Activated CD4-positive, alpha-beta T cell treated with anti-CD3 and anti-CD28 coated beads, Interleukin-2, amount 50 U/mL, for 48 hours (primary cell): Measurements from ENCODE around the gene GNAI3.
A peak's percentile ranks its signal among the peaks of the same experiment; 100 is the strongest.
"Not testable (repeated sequence)": the region's sequence is repeated elsewhere in the genome, so short reads cannot be mapped to it uniquely, and the experiment has no call there.

ENCODE experiments used
- DNase-seq, 2 experiments: peaks; one replicate each; pipeline ENCODE4 v3.0.0-alpha.2; 2020

Gene GNAI3

GRCh38 chr1:109639841-109640184 is 91.4 kb downstream of the GNAI3 start:
- no peak for DNase-seq

- DNase-seq: peak; percentile 98 to 99
Observed at GRCh38 chr1:109640285-109640865, 92.0 kb downstream of the GNAI3 start.

- DNase-seq: no peak
Observed at GRCh38 chr1:109641078-109641740, 92.8 kb downstream of the GNAI3 start.

- no peak for DNase-seq
Observed at GRCh38 chr1:109641861-109642260, 93.4 kb downstream of the GNAI3 start.

GRCh38 chr1:109642626-109643025 is 94.2 kb downstream of the GNAI3 start:
- no peak for DNase-seq

- peak; percentile 94 to 96 for DNase-seq
Observed at GRCh38 chr1:109643385-109644230, 95.2 kb downstream of the GNAI3 start.

GRCh38 chr1:109644670-109645069 is 96.3 kb downstream of the GNAI3 start:
- no peak for DNase-seq

GRCh38 chr1:109649491-109649914 is 101.1 kb downstream of the GNAI3 start:
- no peak for DNase-seq

- no peak for DNase-seq
Observed at GRCh38 chr1:109650609-109651008, 102.2 kb downstream of the GNAI3 start.

- no peak for DNase-seq
Observed at GRCh38 chr1:109652402-109652801, 104.0 kb downstream of the GNAI3 start.

GRCh38 chr1:109653306-109653705 is 104.9 kb downstream of the GNAI3 start:
- no peak for DNase-seq

GRCh38 chr1:109654519-109654918 is 106.1 kb downstream of the GNAI3 start:
- DNase-seq: no peak

GRCh38 chr1:109655615-109656519 is 107.5 kb downstream of the GNAI3 start, which contains the start of gene GSTM4:
Gene GSTM4, plus strand, starts transcription at chr1:109656099. Its CDS starts 291 bp downstream, at chr1:109656390.
- DNase-seq: peak; percentile 79 to 84

- no peak for DNase-seq
Observed at GRCh38 chr1:109657395-109657794, 109.0 kb downstream of the GNAI3 start.

- DNase-seq: no peak
Observed at GRCh38 chr1:109657970-109658369, 109.6 kb downstream of the GNAI3 start.

GRCh38 chr1:109658533-109659042 is 110.2 kb downstream of the GNAI3 start:
- DNase-seq: no peak

GRCh38 chr1:109659145-109659544 is 110.7 kb downstream of the GNAI3 start:
- DNase-seq: no peak

GRCh38 chr1:109659997-109660690 is 111.7 kb downstream of the GNAI3 start:
- no peak for DNase-seq

GRCh38 chr1:109660691-109661026 is 112.2 kb downstream of the GNAI3 start:
- not testable (repeated sequence) for DNase-seq

GRCh38 chr1:109661391-109661790 is 113.0 kb downstream of the GNAI3 start:
- DNase-seq: no peak

GRCh38 chr1:109664671-109665070 is 116.3 kb downstream of the GNAI3 start:
- no peak for DNase-seq
